ENCODE results near the gene PCDH15.
"Not testable (repeated sequence)": the region's sequence is repeated elsewhere in the genome, so short reads cannot be mapped to it uniquely, and the experiment has no call there.

Gene PCDH15

DNA sequence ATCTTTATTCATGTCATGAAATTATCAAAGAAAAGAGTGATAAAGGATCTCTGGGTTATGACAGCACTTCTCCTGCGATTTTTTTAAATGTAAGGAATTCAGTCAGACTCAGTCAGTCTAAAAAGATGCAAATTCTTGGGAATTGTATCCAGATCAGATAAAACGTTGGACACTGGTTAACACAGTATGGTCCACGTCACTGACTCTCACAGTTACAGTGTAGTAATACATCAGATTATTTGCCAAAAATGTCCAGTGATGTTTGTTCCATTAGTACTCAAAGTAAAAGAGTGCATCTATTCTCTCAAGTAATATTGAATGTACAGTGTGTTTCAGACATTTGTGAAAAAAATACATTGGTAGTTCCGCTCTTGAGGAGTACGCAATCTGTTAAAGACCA, 224.5 kb downstream of the PCDH15 start:
- in situ Hi-C loops (cut with MboI; ENCODE audit: low sequenced_read_pairs), result no loop called here

DNA sequence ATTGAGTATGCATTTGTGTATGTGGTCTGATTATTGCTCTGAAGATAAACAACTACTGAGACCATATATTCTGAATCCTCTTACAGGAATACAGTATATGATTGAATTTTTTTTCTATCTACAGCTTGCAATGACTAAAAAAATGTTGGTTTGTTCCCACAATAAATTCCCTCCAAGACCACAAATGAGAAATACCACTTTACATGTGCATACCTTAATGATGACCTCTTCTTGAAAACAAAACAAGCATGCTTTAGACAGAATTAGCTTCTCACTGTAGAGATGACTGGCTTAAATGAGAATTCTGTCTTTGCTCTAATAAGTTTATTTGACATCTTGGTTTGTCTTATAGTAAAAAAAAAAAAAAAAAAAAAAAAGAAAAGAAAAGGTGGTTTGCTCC, 241.5 kb downstream of the PCDH15 start:
- in situ Hi-C loops (cut with MboI; ENCODE audit: low sequenced_read_pairs), result no loop called here

- in situ Hi-C loops (cut with MboI; ENCODE audit: low sequenced_read_pairs), result no loop called here
Observed at GRCh38 chr10:54554028-54554427, 247.0 kb downstream of the PCDH15 start.

DNA sequence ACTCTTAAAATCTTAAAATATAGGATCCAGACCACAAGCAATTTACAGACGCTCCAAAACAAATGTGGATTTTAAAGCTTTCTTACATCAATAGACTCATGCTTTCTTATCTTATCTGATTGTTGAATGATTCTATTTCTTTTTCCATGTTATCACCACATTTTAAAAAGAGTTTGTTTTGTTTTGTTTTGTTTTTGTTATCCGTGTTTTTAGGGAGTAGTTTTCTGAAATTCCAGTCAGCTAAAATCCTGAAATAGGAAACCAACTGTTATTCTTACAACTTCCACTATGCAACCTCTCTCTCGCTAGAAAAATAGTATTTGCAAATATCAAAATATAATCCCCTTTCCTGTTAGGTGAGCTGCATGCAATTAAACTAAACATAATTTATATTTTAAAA, 251.0 kb downstream of the PCDH15 start:
- in situ Hi-C loops (cut with MboI; ENCODE audit: low sequenced_read_pairs), result no loop called here

DNA sequence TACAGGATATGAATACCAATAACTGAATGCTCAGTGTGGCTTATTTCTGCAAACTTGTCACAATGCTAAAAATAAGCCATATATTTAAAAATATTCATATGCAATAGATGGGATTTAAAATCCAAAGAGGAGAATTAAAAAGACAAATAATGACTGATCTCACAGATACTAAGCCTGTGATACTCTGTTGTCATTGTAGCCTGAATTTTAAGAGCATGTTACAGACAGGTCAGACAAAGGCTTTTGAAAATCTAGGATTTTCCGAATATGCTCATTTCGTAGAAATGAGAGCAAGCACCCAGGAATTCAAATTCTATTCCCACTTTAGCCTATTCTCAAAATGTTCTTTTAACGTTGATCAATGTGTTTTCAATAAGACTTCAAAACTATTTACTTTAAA, 269.7 kb downstream of the PCDH15 start:
- in situ Hi-C loops (cut with MboI; ENCODE audit: low sequenced_read_pairs), result no loop called here

GRCh38 chr10:54530299-54530698, 270.7 kb downstream of the PCDH15 start:
- in situ Hi-C loops (cut with MboI; ENCODE audit: low sequenced_read_pairs), result no loop called here

DNA sequence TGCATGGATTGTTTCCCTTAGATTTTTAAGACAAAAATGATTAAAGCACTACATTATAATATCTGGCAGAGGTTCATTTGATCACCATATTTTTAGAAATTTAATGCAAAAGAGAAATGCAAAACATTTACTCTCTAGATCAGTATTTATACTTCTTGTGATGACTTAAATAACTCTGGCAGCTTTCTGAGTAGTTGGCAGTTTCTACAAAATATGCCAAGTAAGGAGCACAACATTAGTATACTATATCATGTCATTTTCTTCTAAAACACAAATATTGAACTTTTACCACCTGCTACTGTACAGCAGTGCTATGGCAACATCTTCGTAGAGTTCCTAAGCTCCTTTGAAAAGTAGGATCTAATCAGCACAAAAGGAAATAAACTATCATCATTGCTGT, 275.2 kb downstream of the PCDH15 start:
- in situ Hi-C loops (cut with MboI; ENCODE audit: low sequenced_read_pairs), result no loop called here

GRCh38 chr10:54515244-54515643, 285.8 kb downstream of the PCDH15 start:
- in situ Hi-C loops (cut with MboI; ENCODE audit: low sequenced_read_pairs), result not testable (repeated sequence)

GRCh38 chr10:54503863-54504262, 297.2 kb downstream of the PCDH15 start:
- in situ Hi-C loops (cut with MboI; ENCODE audit: low sequenced_read_pairs), result no loop called here

DNA sequence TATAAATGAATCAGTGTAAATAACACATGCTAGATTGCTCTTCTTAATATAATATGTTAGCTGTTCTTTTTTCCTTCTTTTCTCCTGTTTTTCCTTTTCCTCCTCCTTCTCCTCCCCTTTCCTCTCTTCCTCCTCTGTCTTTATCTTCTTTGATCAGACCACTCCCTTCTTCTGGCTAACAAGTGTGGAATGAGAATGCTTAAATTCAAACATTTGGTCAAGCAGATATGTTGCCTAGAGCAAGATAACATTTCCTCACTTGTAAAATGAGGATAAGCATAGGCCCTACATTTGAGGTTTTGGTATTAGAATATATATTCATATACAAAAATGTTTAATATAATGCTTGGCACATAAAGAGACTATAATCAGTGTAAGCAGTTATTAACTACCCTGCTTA, 299.1 kb downstream of the PCDH15 start:
- in situ Hi-C loops (cut with MboI; ENCODE audit: low sequenced_read_pairs), result no loop called here

GRCh38 chr10:54496852-54497251, 304.2 kb downstream of the PCDH15 start:
- in situ Hi-C loops (cut with MboI; ENCODE audit: low sequenced_read_pairs), result no loop called here

- in situ Hi-C loops (cut with MboI; ENCODE audit: low sequenced_read_pairs), result no loop called here
Observed at GRCh38 chr10:54487743-54488142, 313.3 kb downstream of the PCDH15 start.

DNA sequence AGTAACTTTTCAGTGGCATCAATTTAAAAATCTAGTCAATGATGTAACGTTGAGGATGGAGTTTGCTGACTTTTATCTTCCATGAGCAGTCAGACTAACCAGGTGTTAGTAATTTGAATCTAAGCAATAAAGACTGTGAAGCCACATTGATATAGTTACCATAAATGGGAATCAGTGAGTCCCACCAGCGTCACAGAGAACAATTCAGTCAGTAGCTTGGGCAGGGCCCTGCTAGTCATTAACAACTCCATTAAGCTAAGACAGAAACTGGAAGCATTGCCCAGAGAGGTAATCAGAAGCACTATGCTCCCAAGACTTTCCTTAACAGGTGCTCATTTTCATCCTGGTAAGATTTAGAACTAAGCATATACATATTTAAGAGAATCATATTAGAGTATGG, 315.1 kb downstream of the PCDH15 start:
- in situ Hi-C loops (cut with MboI; ENCODE audit: low sequenced_read_pairs), result no loop called here

DNA sequence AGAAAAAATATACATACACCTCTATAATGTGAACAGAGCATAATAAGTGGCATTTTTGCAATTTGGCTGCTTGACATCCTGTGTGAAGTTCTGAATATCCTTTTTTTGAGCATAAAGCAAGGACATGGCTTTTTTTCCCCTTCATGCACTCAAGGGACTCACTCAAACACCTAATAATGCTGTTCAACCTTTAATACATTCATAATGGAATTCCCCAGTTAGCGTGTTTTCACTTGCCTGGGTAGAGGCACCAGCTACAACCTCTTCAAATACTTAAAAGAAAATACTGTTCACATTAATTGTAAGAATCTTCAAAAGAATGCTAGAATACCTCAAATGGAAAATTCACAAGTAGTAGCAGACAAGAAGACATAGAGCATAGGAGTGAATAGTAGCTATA, 316.8 kb downstream of the PCDH15 start:
- in situ Hi-C loops (cut with MboI; ENCODE audit: low sequenced_read_pairs), result no loop called here

- in situ Hi-C loops (cut with MboI; ENCODE audit: low sequenced_read_pairs), result no loop called here
Observed at GRCh38 chr10:54478601-54479000, 322.4 kb downstream of the PCDH15 start.

DNA sequence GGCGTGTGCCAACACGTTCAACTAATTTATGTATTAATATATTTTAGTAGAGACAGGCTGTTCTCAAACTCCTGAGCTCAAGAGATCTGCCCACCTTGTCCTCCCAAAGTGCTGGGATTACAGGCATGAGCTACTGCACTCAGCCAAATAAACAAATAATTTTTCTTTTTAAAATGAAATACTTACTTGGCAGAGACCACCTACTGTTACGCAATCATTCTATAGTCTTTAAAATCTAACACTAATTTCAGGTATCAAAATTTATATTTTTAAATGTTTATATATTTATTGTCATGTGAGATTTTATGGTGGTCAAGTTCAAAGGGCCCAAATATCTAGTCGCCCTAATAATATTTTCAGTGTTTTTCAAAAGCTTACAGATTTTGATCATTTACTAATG, 323.3 kb downstream of the PCDH15 start:
- in situ Hi-C loops (cut with MboI; ENCODE audit: low sequenced_read_pairs), result no loop called here

GRCh38 chr10:54470324-54470631, 330.8 kb downstream of the PCDH15 start:
- in situ Hi-C loops (cut with MboI; ENCODE audit: low sequenced_read_pairs), result no loop called here

DNA sequence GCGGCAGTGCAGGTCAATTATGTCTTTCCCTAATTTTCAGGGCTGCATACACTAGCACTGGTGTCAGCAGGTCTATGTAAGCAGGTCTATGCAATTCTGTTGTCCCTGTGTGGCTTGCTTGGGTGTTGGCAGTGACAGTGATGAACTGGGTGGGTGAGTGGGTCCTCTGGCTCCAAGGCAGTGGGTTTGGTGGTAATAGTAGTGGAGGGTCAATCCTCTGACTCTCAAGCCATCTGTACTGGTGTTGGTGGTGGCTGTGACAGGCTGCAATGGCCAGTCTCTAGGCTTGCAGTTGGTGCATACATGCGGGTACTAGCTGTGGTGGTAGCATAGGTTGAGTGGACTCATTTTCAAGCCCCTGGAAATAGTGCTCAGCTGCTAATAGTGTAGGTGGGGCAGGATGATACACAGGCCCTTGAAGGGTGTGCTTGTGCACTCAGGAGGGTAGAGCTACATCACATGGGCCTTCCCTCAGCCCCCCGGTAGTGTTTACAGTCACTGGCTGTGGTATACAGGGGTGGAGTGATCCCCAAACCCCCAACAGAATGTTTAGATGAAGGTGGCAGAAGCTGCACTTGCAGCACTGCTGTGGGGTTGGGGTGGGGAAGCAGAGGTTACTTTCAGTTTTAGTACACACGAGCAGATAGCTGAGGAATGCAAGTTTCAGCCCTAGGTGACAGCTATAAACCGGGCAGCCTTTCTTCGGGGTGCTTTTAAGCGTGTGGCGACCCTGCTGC, 331.3 kb downstream of the PCDH15 start:
- in situ Hi-C loops (cut with MboI; ENCODE audit: low sequenced_read_pairs), result no loop called here

- in situ Hi-C loops (cut with MboI; ENCODE audit: low sequenced_read_pairs), result no loop called here
Observed at GRCh38 chr10:54454271-54454670, 346.8 kb downstream of the PCDH15 start.

- in situ Hi-C loops (cut with MboI; ENCODE audit: low sequenced_read_pairs), result no loop called here
Observed at GRCh38 chr10:54449056-54449455, 352.0 kb downstream of the PCDH15 start.

GRCh38 chr10:54444170-54444569, 356.9 kb downstream of the PCDH15 start:
- in situ Hi-C loops (cut with MboI; ENCODE audit: low sequenced_read_pairs), result no loop called here

GRCh38 chr10:54441275-54441674, 359.8 kb downstream of the PCDH15 start:
- in situ Hi-C loops (cut with MboI; ENCODE audit: low sequenced_read_pairs), result no loop called here

DNA sequence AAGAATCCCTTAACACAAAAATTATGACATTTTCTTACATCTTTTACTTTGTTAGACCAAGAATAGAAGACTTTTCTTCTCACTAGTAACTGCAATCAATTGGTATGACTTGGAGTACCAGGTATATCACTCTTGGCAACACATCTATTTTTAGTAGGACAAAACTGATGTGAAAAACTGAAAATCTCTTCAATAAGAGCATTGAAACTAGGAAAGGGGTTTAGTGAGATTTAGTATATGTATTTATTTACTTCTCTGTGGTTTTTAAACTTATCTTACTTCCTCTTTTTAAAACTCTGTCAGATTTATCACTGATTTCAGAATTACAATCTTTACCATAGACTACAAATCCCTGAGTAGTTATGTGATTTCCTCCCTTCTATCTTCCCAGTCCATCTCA, 366.2 kb downstream of the PCDH15 start:
- in situ Hi-C loops (cut with MboI; ENCODE audit: low sequenced_read_pairs), result no loop called here

Measured in HL-60/S4 treated with retinoic acid at 250 ng/mL for 4 days and 3 days (cell line).